AG08395 (cell line): ENCODE measurements around the gene TESMIN.

Source experiments
- DNase-seq: peaks from one replicate; pipeline ENCODE4 v3.0.0; 2012; ENCODE audit warnings: mixed read lengths, low spot score

The TESMIN gene

GRCh38 chr11:68710409-68710808 lies 40.9 kb downstream of the TESMIN start:
- no peak for DNase-seq

- DNase-seq = no peak
Measured at GRCh38 chr11:68709062-68709461, 42.3 kb downstream of the TESMIN start.

GRCh38 chr11:68707527-68707926 lies 43.8 kb downstream of the TESMIN start:
- no peak for DNase-seq

GRCh38 chr11:68704887-68705286 lies 46.4 kb downstream of the TESMIN start:
- no peak for DNase-seq

GRCh38 chr11:68698993-68699392 lies 52.3 kb downstream of the TESMIN start:
- no peak for DNase-seq

- DNase-seq = no peak
Measured at GRCh38 chr11:68695531-68695930, 55.8 kb downstream of the TESMIN start.

- DNase-seq = no peak
Measured at GRCh38 chr11:68694431-68695297, 56.7 kb downstream of the TESMIN start.

GRCh38 chr11:68693484-68693882 lies 57.8 kb downstream of the TESMIN start:
- DNase-seq = no peak

GRCh38 chr11:68692871-68693483 lies 58.3 kb downstream of the TESMIN start:
- no peak for DNase-seq

GRCh38 chr11:68692115-68692514 lies 59.2 kb downstream of the TESMIN start:
- DNase-seq = no peak

- DNase-seq = no peak
Measured at GRCh38 chr11:68691402-68691784, 59.9 kb downstream of the TESMIN start.

- DNase-seq = no peak
Measured at GRCh38 chr11:68690671-68691401, 60.5 kb downstream of the TESMIN start.

- DNase-seq = no peak
Measured at GRCh38 chr11:68689737-68690625, 61.3 kb downstream of the TESMIN start.

- no peak for DNase-seq
Measured at GRCh38 chr11:68688881-68689280, 62.4 kb downstream of the TESMIN start.

- no peak for DNase-seq
Measured at GRCh38 chr11:68687986-68688385, 63.3 kb downstream of the TESMIN start.

GRCh38 chr11:68687311-68687710 lies 64.0 kb downstream of the TESMIN start:
- DNase-seq = no peak

- no peak for DNase-seq
Measured at GRCh38 chr11:68686486-68686885, 64.8 kb downstream of the TESMIN start.

- DNase-seq = no peak
Measured at GRCh38 chr11:68685656-68686380, 65.5 kb downstream of the TESMIN start.

- DNase-seq = no peak
Measured at GRCh38 chr11:68684385-68685356, 66.6 kb downstream of the TESMIN start, which contains the start of gene GAL. GAL (plus strand) TSS chr11:68684544; CDS start chr11:68684924, 380 bp downstream.
